GM18861 (cell line): ENCODE data around the gene CDKAL1.
"Not testable (repeated sequence)": the region's sequence is repeated elsewhere in the genome, so short reads cannot be mapped to it uniquely, and the experiment has no call there.

Source experiments
- ATAC-seq: cut with Tn5 transposase; IDR thresholded peaks from one replicate; pipeline ENCODE4 v1.9.1; 2021; ENCODE audit not compliant: unreplicated experiment

CDKAL1 gene

DNA sequence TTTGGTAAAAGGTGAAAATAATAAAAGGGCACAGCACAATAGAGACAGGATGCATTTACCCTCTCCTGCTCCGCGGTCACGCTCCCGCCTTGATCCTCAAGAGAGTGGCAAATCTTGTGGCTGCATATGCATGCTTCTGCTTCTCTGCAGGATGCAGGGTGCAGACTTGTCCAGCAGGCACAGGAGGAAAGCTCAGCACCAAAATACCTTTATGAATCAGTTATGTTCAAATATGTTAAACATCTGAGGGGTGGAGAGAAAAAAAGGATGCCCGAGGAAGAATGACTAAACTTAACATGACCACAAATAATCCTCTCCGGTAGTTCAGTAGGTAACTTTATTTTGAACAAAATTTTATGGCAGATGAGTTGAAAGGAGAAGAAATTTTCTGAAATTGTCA lies 693.2 kb downstream of the CDKAL1 start:
- ATAC-seq, result no peak

DNA sequence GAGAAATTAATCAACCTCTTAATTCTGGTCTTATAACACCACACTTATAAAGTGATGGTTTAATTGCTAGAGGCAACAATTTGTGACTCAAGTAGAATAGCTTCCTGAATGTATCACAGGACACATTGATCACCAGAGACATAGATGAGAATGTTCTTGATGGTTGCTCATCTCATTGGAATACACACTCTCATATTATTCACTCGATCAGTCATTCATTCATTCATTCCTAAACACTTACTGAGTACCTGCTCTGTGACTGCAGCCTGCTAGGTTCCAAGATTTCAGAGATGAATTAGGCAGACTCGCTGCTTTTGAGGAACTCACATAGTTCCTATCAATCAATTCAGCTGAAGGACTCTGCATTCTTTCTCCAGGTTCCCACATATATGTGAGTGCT lies 694.2 kb downstream of the CDKAL1 start:
- ATAC-seq, result no peak

DNA sequence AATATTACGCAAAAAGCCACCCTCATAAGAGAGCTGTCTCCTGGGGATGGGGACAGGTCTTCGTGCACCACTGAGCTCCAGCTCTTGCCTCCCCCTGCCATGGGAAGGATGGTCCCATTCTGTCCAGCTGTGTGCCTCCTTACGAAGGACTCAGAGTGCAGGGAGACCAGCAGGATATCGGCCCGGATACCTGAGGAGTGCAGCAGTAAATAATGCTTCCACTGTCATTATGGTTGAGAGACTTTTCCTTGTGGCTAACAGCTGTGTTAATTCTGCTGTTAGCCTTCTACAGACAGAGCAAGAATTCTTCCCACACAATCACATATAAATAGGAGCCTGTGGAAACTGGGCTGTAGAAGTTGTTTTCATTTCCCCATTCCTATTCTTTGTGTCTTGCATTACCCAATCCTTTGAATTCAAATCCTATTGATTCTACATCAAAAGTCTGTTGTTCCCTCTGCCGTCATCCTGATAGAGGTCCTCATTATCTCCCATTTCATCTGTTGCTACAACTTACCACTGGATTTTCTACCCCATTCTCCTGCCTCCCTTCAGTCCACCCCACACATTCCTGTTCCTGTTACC lies 694.7 kb downstream of the CDKAL1 start:
- ATAC-seq, result no peak

- no peak for ATAC-seq
Observed at GRCh38 chr6:21230536-21230935, 696.3 kb downstream of the CDKAL1 start.

DNA sequence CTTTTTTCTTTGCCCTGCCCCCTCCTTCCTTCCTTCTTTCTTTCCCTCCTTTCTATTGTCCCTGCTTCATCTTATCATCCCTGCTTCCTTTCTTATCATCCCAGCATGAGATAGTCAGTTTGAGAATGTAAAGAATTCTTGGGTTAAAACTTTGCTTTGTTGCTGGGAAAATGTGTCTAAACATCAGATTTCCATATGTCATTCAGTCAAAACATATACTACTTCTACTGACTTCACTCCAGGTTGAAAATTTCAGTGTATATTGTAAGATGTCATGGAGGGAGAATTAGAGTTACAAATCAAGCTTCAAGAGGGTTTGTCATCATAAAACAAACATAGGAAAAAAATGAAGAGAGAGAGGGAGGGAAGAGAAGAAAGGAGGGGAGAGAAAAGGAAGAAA lies 700.9 kb downstream of the CDKAL1 start:
- no peak for ATAC-seq

DNA sequence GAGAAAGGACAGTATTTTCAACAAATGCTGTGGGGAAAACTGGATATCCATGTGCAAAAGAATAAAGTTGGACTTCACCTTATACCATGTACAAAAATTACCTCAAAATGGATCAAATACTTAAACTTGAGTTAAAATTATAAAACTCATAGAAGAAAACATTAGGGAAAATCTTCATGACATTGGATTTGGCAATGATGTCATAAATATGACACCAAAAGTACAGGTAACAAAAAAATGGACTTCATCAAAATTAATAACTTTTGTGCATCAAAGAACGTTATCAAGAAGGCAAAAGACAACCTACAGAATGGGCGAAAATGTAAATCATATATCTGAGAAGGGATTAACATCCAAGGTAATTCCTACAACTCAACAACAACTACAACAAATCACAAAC lies 704.0 kb downstream of the CDKAL1 start:
- ATAC-seq, result no peak

GRCh38 chr6:21240709-21241108 lies 706.5 kb downstream of the CDKAL1 start:
- no peak for ATAC-seq

DNA sequence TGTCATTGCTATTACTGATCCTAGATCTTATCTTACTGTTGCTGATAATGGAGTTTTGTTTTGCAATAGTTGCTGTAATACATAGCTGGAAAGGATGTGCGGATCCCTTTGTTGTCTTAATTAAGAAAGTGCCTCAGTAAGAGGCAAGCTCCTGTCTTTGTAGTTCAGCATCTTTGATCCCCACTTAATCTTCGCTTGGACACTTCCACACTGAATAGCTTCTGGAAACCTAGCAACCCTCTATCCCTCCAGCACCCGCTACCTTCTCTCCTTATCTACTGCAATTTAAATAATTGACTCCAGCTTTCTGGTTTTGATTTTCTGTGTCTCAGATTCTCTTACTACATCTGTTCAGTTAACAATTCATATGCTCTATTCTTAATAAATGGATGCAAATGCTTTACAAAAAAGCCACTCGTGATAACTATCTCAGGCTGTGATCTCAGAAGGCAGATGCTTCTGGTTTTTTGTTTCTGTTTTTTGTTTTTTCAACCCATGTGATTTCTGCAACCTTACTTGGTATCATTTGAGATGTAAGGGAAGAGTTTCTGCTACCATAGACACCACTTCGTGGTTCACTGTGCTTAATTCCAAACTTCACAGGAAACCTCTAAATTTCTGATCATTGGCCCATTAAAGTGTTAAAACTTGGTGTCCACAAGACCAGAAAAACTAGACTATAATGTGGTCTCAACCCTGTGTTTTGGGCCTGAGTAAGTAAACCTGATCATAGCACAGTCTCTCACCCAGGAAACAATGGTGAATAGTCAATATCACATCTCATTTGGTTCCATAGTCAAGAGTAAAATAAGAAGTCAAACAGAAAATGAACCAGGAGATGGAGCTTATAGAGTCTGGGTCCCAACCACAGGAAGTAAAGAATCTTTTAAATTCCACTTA lies 707.2 kb downstream of the CDKAL1 start:
- ATAC-seq, result no peak

GRCh38 chr6:21244897-21245470 lies 710.7 kb downstream of the CDKAL1 start:
- ATAC-seq, result no peak

- no peak for ATAC-seq
Observed at GRCh38 chr6:21245488-21245887, 711.2 kb downstream of the CDKAL1 start.

DNA sequence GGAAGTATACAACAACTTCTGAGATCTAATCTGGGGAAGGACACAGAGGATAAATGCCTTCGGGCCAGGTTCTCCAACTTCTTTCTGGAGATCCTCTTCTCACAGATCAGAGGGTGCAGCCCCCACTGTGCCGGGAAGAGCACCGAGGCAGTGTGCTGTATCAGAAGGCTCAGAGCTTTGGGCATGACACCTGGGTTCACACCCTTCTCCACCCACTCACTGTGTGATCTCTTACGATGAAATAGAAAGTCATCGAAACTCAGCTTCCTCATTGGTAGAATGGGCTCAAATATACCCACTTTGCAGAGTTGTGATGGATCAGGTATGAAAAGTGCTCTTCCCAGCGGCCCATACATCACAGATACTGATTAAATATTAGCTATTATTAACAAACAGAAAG lies 711.8 kb downstream of the CDKAL1 start:
- no peak for ATAC-seq

GRCh38 chr6:21254460-21254859 lies 720.2 kb downstream of the CDKAL1 start:
- not testable (repeated sequence) for ATAC-seq

DNA sequence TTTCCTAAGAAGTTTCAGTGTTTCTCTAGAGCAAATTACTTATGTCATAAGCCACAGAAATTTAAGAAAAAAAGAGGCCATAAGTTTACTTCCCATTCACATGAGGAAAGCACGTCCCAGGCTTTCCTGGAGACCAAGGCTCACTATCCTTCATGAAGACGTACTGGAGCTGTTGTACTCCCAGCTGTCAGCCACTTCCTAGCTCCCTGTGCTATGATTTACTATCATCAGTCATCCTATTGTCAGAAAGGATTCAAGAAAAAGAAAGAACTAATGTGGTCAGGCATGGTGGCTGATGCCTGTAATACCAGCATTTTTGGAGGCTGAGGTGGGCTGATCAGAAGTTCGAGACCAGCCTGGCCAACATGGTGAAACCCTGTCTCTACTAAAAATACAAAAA lies 721.9 kb downstream of the CDKAL1 start:
- ATAC-seq, result no peak

DNA sequence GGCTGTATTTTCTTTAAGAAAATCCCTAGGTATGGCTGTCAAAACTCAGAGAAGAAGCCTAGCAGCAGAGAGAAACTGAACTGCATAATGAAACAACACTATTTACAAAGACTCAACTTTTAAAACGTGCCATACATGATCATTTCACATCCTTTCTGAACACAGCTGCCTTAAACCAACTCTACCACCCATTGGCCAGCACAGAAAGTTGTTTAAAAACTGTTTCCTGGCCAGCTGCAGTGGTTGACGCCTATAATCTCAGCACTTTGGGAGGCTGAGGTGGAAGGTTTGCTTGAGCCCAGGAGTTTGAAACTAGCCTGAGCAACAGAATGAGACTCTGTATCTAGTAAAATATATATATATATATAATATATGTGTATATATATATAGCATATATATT lies 722.9 kb downstream of the CDKAL1 start:
- ATAC-seq, result no peak

DNA sequence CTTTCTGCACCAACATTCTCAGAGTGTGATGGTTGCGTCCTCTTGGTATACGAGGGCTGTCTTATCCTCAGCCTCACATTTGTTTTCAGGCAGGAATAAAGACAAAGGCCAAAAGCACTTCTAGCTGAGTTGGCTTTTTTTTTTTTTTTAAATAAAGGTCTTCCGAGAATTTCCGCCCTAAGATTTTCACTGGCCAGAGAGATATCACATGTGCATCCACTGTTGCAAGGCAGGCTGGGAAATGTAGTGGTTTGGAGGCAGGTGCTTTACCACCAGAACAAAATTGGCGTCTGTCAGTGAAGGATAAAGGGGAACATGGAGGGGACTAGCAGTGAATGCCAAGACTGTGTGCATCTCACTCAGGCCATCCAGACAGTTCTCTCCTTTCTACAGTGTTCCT lies 724.4 kb downstream of the CDKAL1 start:
- no peak for ATAC-seq

- ATAC-seq, result no peak
Observed at GRCh38 chr6:21259660-21260059, 725.4 kb downstream of the CDKAL1 start.

DNA sequence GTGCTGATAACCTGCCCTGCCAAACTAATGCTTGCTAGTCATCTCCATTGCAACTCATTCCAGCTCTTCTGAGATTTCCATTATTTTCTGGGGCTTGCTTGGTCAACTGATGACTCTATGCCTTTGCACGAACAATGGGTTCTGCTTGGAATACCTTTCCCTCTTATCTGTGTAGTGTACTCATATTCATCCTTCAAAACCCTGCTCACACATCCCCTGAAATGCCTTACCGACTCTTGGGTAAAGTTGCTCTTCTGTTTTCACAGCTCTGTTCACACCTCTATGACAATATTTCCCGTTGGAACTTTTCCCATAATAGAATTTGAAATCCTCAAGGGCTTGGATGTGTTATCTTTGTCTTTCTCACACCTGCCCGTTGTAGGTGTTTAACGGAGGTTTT lies 728.2 kb downstream of the CDKAL1 start:
- ATAC-seq, result no peak

DNA sequence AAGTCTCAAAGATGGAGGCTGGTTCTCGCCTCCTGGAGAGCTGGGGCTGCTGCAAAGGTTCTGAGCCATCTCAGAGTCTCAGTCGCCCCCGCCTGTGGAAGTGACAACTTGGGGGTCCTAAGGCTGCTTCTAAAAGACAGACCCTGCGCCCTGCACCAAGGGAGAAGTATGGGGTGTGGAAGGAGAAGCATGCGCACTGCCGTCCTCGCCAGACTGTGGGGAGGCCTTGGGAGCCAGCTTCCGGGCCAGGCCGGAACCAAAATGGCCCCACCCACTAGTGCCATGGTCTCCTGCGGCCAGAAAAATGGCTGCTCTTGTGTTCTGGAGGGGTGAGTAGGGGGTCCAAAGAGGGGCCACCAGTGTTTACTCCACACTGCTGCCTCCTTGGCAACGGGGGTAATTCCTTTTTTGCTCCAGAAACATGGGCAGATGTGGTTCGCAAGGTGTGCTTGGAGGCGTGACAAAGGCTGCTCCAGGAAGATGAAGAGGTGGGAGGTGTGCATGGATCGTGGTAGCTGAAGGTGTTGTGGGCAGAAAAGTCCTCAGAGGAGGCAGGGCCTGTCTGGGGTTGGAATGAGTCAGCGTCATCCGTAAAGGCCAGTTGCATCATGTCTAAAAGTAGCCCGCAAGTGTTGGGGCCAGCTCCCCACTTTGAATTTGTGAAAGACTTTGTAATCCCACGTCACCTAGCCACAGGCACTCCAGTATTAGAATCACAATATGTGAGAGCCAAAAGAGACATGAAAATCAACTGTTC lies 729.5 kb downstream of the CDKAL1 start:
- no peak for ATAC-seq

DNA sequence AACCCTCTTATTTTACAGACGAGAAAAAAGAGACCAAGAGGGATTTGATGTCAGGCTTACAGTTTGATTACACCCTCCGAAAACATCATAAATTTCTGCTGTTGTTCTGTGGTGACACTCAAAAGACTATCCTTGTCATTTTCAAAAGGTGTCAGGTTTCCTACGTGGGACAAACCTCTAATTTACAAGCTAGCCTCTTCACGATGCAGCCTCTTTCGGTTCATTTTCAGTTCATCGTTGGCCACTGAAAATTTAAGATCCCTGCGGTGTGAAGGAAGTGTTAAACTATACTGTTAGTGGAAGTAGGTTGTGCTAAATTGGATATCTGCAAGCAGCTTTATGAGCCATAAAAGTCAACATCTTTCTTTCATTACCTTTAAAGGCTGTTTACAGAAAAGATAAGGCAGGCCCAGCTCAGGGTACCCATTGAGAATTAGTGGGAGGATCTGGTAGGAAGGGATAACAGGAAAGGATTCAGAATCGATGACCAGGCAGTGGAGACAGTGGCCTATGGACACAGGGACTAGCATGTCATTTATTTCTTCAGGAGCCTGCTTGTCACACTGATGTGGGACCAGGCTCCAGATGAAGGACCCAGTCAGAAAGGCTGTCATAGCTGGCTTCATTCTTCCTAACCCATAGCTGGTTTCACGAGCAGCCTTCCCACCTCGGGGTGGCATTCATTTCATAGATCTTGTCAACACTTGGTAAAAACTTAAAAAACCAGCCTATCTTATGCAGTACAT lies 730.2 kb downstream of the CDKAL1 start:
- no peak for ATAC-seq

GRCh38 chr6:21265034-21265729 lies 730.9 kb downstream of the CDKAL1 start:
- ATAC-seq, result no peak
